ENCODE measurements around the gene PSME3IP1. TPM values are rescaled to one million over a fixed set of nuclear protein-coding genes. Genes with fewer than 3 reads are reported as not detected.
A peak's percentile ranks its signal among the peaks of the same experiment; 100 is the strongest.

Gene PSME3IP1
- total and polyA plus RNA-seq, 11 donors, result 37.8 to 74.6 (median 65.8) TPM

- intact Hi-C loops (cut with DNase I), result no loop called here
- Histone ChIP-seq H3K9me3 (no peaks in the 10 kb centered on the region), H3K27me3 (no peaks in the 10 kb centered on the region), H3K4me1 (peaks cover 0 to 14% (median 0%) of the 10 kb centered on the region in 12 donors), H3K36me3 (peaks cover 0 to 77% (median 40%) of the 10 kb centered on the region in 9 donors), H3K4me3 (no peak overlapping the region), H3K27ac (peak overlapping the region in 1 of 12 donors; percentile 20)
- DNase-seq (no peak), ATAC-seq (no peak)
- 91 to 94% (median 92%) methylated on average over 7 of the region's 7 CpGs for WGBS, 4 donors
- TF ChIP-seq POLR2A (IDR thresholded peaks at IDR 0.05), result no peak
- no peak for TF ChIP-seq CTCF (IDR thresholded peaks at IDR 0.05)
Measured at GRCh38 chr16:57123216-57123973, 62.4 kb downstream of the PSME3IP1 start.

GRCh38 chr16:57118461-57119084 is 67.3 kb downstream of the PSME3IP1 start:
- no peak overlapping the region for H3K27ac ChIP-seq
- DNase-seq (no peak), ATAC-seq (no peak)
- H3K9me3 ChIP-seq, result no peaks in the 10 kb centered on the region
- H3K36me3 ChIP-seq, result peaks cover 0 to 72% (median 43%) of the 10 kb centered on the region in 9 donors
- peaks cover 0 to 21% (median 7%) of the 10 kb centered on the region in 12 donors for H3K4me1 ChIP-seq
- H3K27me3 ChIP-seq, result no peaks in the 10 kb centered on the region
- 91 to 98% (median 98%) methylated on average over 2 of the region's 2 CpGs for WGBS, 4 donors
- TF ChIP-seq CTCF (IDR thresholded peaks at IDR 0.05) (no peak), POLR2A (IDR thresholded peaks at IDR 0.05) (no peak)
- H3K4me3 ChIP-seq, result no peak overlapping the region
- intact Hi-C loops (cut with DNase I), result no loop called here

GRCh38 chr16:57115514-57116182 is 70.2 kb downstream of the PSME3IP1 start:
- no peak overlapping the region for H3K4me3 ChIP-seq
- H3K9me3 ChIP-seq, result no peaks in the 10 kb centered on the region
- peaks cover 0 to 59% (median 28%) of the 10 kb centered on the region in 9 donors for H3K36me3 ChIP-seq
- no peaks in the 10 kb centered on the region for H3K27me3 ChIP-seq
- intact Hi-C loops (cut with DNase I), result no loop called here
- peak overlapping the region in 5 of 12 donors; percentile 13 to 58 (median 48) for H3K27ac ChIP-seq
- H3K4me1 ChIP-seq, result peaks cover 0 to 34% (median 16%) of the 10 kb centered on the region in 12 donors
- DNase-seq (peak; percentile 69 to 86 (median 81)), ATAC-seq (peak; percentile 50 to 89 (median 86))
- WGBS, 4 donors, result 26 to 73% (median 53%) methylated on average over 19 to 25 of the region's 25 CpGs
- TF ChIP-seq CTCF (IDR thresholded peaks at IDR 0.05) (no peak), POLR2A (IDR thresholded peaks at IDR 0.05) (no peak)

GRCh38 chr16:57115168-57115513 is 70.7 kb downstream of the PSME3IP1 start:
- no peak for DNase-seq
- TF ChIP-seq CTCF (IDR thresholded peaks at IDR 0.05) (no peak), POLR2A (IDR thresholded peaks at IDR 0.05) (no peak)
- H3K36me3 ChIP-seq, result peaks cover 0 to 55% (median 26%) of the 10 kb centered on the region in 9 donors
- no peaks in the 10 kb centered on the region for H3K27me3 ChIP-seq
- H3K4me1 ChIP-seq, result peaks cover 0 to 34% (median 16%) of the 10 kb centered on the region in 12 donors
- no peak for ATAC-seq
- H3K4me3 ChIP-seq, result no peak overlapping the region
- intact Hi-C loops (cut with DNase I), result no loop called here
- H3K9me3 ChIP-seq, result no peaks in the 10 kb centered on the region
- peak overlapping the region in 3 of 12 donors; percentile 3 to 43 (median 8) for H3K27ac ChIP-seq
- WGBS, 4 donors, result 45 to 72% (median 60%) methylated on average over 10 of the region's 10 CpGs
